ENCODE results near the gene SNX5. TPM values are rescaled to one million over a fixed set of nuclear protein-coding genes. Genes with fewer than 3 reads are reported as not detected.

Gene SNX5
- total and polyA plus RNA-seq, 2 experiments from 2014 or later, result 105 to 144 TPM

- TF ChIP-seq CTCF (IDR thresholded peaks at IDR 0.05; ENCODE audit: low read depth, low read length), result no peak
- Histone ChIP-seq H3K27ac (peak overlapping the region; percentile 24), H3K4me3 (no peak overlapping the region), H3K27me3 (no peaks in the 10 kb centered on the region), H3K4me1 (ENCODE audit: low read depth) (peaks cover 24% of the 10 kb centered on the region), H3K36me3 (no peaks in the 10 kb centered on the region), H3K9me3 (ENCODE audit: low read depth) (no peaks in the 10 kb centered on the region)
- peak in 1 of 2 donors; percentile 29 for DNase-seq (ENCODE audit: low read depth in 1 of 2, low spot score in 1 of 2)
These were observed 37.4 kb upstream of the SNX5 start for GRCh38 chr20:18005990-18006364.

- Histone ChIP-seq H3K4me1 (ENCODE audit: low read depth) (peaks cover 24% of the 10 kb centered on the region), H3K9me3 (ENCODE audit: low read depth) (no peaks in the 10 kb centered on the region), H3K27ac (peak overlapping the region; percentile 24), H3K27me3 (no peaks in the 10 kb centered on the region), H3K4me3 (no peak overlapping the region), H3K36me3 (no peaks in the 10 kb centered on the region)
- no peak for TF ChIP-seq CTCF (IDR thresholded peaks at IDR 0.05; ENCODE audit: low read depth, low read length)
- DNase-seq (ENCODE audit: low read depth in 1 of 2, low spot score in 1 of 2), result no peak
These were observed 36.8 kb upstream of the SNX5 start for GRCh38 chr20:18005170-18005989.

GRCh38 chr20:18004384-18005031 lies 35.9 kb upstream of the SNX5 start:
- peak in 1 of 2 donors; percentile 56 for DNase-seq (ENCODE audit: low read depth in 1 of 2, low spot score in 1 of 2)
- H3K27me3 ChIP-seq, result no peaks in the 10 kb centered on the region
- H3K4me1 ChIP-seq (ENCODE audit: low read depth), result peaks cover 24% of the 10 kb centered on the region
- H3K36me3 ChIP-seq, result no peaks in the 10 kb centered on the region
- no peaks in the 10 kb centered on the region for H3K9me3 ChIP-seq (ENCODE audit: low read depth)
- no peak overlapping the region for H3K4me3 ChIP-seq
- H3K27ac ChIP-seq, result no peak overlapping the region
- TF ChIP-seq CTCF (IDR thresholded peaks at IDR 0.05; ENCODE audit: low read depth, low read length), result no peak

GRCh38 chr20:18003897-18004296 lies 35.3 kb upstream of the SNX5 start:
- H3K27me3 ChIP-seq, result no peaks in the 10 kb centered on the region
- no peaks in the 10 kb centered on the region for H3K36me3 ChIP-seq
- H3K27ac ChIP-seq, result peak overlapping the region; percentile 6
- H3K4me1 ChIP-seq (ENCODE audit: low read depth), result peaks cover 24% of the 10 kb centered on the region
- no peak for TF ChIP-seq CTCF (IDR thresholded peaks at IDR 0.05; ENCODE audit: low read depth, low read length)
- H3K4me3 ChIP-seq, result no peak overlapping the region
- no peaks in the 10 kb centered on the region for H3K9me3 ChIP-seq (ENCODE audit: low read depth)
- peak in 1 of 2 donors; percentile 37 for DNase-seq (ENCODE audit: low read depth in 1 of 2, low spot score in 1 of 2)

GRCh38 chr20:18001131-18001921 lies 32.7 kb upstream of the SNX5 start:
- Histone ChIP-seq H3K4me1 (ENCODE audit: low read depth) (peaks cover 20% of the 10 kb centered on the region), H3K36me3 (no peaks in the 10 kb centered on the region), H3K27ac (no peak overlapping the region), H3K27me3 (no peaks in the 10 kb centered on the region), H3K9me3 (ENCODE audit: low read depth) (no peaks in the 10 kb centered on the region), H3K4me3 (no peak overlapping the region)
- TF ChIP-seq CTCF (IDR thresholded peaks at IDR 0.05; ENCODE audit: low read depth, low read length), result peak; percentile 7
- DNase-seq (ENCODE audit: low read depth in 1 of 2, low spot score in 1 of 2), result peak in 1 of 2 donors; percentile 95
